Glutamatergic neuron (in vitro differentiated cells): ENCODE measurements around the gene HSPA1A. TPM values are rescaled to one million over a fixed set of nuclear protein-coding genes. Genes with fewer than 3 reads are reported as not detected.
A peak's percentile ranks its signal among the peaks of the same experiment; 100 is the strongest.
"Not testable (repeated sequence)": the region's sequence is repeated elsewhere in the genome, so short reads cannot be mapped to it uniquely, and the experiment has no call there.

Source experiments
- DNase-seq: peaks from one replicate; pipeline ENCODE4 v3.0.0; 2022
- H3K27ac Mint-ChIP-seq: one replicate; pipeline ENCODE4 v1.8.0; 2020; ENCODE audit warnings: mild to moderate bottlenecking, mixed read lengths, inconsistent platforms; ENCODE audit not compliant: unreplicated experiment
- H3K27me3 Mint-ChIP-seq: one replicate; pipeline ENCODE4 v1.8.0; 2020; ENCODE audit warnings: mild to moderate bottlenecking, moderate library complexity, mixed read lengths, inconsistent platforms; ENCODE audit not compliant: unreplicated experiment
- H3K36me3 Mint-ChIP-seq: one replicate; pipeline ENCODE4 v1.8.0; 2020; ENCODE audit warnings: mild to moderate bottlenecking, mixed read lengths, inconsistent platforms; ENCODE audit not compliant: unreplicated experiment
- H3K4me1 Mint-ChIP-seq: one replicate; pipeline ENCODE4 v1.8.0; 2020; ENCODE audit warnings: mild to moderate bottlenecking, low read depth, mixed read lengths, inconsistent platforms; ENCODE audit not compliant: unreplicated experiment
- H3K4me3 Mint-ChIP-seq: one replicate; pipeline ENCODE4 v1.8.0; 2020; ENCODE audit warnings: mild to moderate bottlenecking, mixed read lengths, inconsistent platforms; ENCODE audit not compliant: unreplicated experiment
- H3K9me3 Mint-ChIP-seq: one replicate; pipeline ENCODE4 v1.8.0; 2020; ENCODE audit warnings: mild to moderate bottlenecking, moderate library complexity, mixed read lengths, inconsistent platforms; ENCODE audit not compliant: unreplicated experiment
- total RNA-seq: library from RNA; stranded (reverse); fragmentation: NEBNext Ultra II Directional; extraction: Animal tissue kit (Norgen Biotek cat#: 25700); gene quantifications from one replicate; pipeline ENCODE4 v1.2.1, GENCODE V29; 2021; ENCODE audit not compliant: unreplicated experiment
- TF ChIP-seq, protein P1 (sequence below): fragments of 200-600 bp; sonication (generic); IDR thresholded peaks from one replicate; pipeline ENCODE4 v1.5.0; 2021; ENCODE audit not compliant: partially characterized antibody, unreplicated experiment

The HSPA1A gene
- total RNA-seq, 1 donor from 2014 or later = 54.3 TPM

DNA sequence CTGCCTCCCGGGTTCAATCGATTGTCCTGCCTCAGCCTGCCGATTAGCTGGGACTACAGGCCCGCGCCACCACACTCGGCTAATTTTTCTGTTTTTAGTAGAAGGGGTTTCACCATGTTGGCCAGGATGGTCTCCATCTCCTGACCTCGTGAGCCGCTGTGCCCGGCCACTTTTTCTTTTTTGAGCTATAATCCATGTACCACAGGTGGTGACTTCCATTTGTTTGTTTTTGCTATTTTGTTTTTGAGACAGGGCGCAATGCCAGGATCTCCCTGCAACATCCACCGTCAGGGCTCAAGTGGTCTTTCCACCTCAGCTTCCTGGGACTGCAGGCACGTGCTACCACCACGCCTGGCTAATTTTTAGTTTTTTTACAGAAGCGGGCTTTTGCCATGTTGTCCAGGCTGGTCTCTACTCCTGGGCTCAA is 20.7 kb downstream of the HSPA1A start:
- Mint-ChIP-seq H3K4me3 (peak overlapping the region; percentile 98), H3K9me3 (peaks cover 11% of the 10 kb centered on the region), H3K27me3 (peaks cover 16% of the 10 kb centered on the region), H3K27ac (peak overlapping the region; percentile 80), H3K36me3 (no peaks in the 10 kb centered on the region), H3K4me1 (peaks cover 16% of the 10 kb centered on the region)
- DNase-seq = no peak
- TF ChIP-seq, protein P1, sequence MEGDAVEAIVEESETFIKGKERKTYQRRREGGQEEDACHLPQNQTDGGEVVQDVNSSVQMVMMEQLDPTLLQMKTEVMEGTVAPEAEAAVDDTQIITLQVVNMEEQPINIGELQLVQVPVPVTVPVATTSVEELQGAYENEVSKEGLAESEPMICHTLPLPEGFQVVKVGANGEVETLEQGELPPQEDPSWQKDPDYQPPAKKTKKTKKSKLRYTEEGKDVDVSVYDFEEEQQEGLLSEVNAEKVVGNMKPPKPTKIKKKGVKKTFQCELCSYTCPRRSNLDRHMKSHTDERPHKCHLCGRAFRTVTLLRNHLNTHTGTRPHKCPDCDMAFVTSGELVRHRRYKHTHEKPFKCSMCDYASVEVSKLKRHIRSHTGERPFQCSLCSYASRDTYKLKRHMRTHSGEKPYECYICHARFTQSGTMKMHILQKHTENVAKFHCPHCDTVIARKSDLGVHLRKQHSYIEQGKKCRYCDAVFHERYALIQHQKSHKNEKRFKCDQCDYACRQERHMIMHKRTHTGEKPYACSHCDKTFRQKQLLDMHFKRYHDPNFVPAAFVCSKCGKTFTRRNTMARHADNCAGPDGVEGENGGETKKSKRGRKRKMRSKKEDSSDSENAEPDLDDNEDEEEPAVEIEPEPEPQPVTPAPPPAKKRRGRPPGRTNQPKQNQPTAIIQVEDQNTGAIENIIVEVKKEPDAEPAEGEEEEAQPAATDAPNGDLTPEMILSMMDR = no peak

DNA sequence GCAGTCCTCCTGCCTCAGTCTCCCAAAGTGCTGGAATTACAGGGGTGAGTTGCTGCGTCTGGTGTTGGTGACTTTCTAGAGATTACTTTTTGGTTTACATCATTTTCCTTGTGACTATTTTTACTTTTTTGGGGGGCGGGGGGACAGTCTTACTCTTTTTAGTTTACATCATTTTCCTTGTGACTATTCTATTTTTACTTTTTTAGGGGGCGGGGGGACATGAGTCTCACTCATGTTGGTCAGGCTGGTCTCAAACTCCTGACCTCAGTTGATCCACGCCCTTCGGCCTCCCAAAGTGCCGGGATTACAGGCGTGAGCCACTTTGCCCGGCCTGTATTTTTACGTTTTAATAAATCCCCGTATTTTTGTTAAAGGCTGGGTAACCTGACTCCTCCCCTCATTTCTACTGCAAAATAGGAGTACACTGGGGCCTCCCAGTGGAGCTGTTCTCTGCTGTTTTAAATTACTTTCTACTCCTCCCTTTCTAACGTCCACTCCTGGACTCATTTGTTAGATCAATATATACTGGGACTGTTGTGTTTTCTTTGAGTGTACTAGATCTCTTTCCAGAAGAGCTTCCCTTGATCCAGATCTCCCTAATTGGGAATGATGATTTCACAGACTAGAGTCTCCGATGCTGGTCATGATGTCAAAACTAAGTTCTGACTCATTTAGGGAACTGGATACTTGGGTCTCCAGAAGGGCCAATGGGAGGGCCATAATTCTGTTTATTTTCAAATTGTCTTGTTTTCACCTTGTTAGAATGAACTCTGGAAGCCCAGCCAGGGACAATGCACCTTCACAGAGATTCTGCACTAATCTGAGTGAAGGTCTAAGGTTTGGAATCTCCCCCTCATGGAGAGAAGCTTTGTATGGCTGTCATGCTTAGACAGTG is 21.4 kb downstream of the HSPA1A start:
- H3K27me3 Mint-ChIP-seq = peaks cover 19% of the 10 kb centered on the region
- no peaks in the 10 kb centered on the region for H3K36me3 Mint-ChIP-seq
- H3K4me3 Mint-ChIP-seq = peak overlapping the region; percentile 98
- H3K9me3 Mint-ChIP-seq = peaks cover 11% of the 10 kb centered on the region
- DNase-seq = no peak
- H3K4me1 Mint-ChIP-seq = peaks cover 16% of the 10 kb centered on the region
- TF ChIP-seq, protein P1 = no peak
- peak overlapping the region; percentile 80 for H3K27ac Mint-ChIP-seq

DNA sequence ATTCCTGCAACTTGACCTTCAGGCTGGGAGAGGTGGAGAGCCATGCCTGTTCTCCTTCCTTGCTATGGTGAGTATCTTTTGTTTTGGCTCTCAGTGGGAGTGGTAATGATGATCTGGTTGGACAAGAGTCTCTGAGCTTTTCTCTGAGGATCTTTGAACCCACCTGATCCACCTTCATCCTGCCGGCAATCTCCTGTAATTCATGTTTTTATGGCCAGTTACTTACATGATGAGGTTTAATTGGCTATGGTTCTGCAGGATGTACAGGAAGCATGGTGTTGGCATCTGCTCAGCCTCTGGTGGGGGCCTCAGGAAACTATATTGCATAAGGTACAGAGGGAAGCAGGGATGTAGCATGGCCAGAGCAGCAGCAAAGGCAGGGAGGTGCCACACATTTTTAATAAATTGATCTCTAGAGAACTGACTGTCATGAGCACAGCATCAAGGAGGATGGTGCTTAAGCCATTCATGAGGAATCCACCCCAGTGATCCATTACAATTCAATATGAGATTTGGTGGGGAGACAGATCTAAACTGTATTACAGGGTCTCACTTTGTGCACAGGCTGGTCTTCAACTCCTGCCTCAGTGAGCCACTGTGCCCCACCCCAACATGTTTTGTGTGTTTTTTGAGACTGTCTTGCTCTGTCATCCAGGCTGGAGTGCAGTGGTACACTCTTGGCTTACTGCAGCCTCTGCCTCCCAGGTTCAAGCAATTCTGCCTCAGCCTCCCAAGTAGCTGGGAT is 22.2 kb downstream of the HSPA1A start:
- peaks cover 19% of the 10 kb centered on the region for H3K27me3 Mint-ChIP-seq
- H3K27ac Mint-ChIP-seq = peak overlapping the region; percentile 80
- H3K4me1 Mint-ChIP-seq = peaks cover 16% of the 10 kb centered on the region
- TF ChIP-seq, protein P1 = no peak
- no peaks in the 10 kb centered on the region for H3K36me3 Mint-ChIP-seq
- peaks cover 11% of the 10 kb centered on the region for H3K9me3 Mint-ChIP-seq
- H3K4me3 Mint-ChIP-seq = peak overlapping the region; percentile 98
- DNase-seq = no peak

DNA sequence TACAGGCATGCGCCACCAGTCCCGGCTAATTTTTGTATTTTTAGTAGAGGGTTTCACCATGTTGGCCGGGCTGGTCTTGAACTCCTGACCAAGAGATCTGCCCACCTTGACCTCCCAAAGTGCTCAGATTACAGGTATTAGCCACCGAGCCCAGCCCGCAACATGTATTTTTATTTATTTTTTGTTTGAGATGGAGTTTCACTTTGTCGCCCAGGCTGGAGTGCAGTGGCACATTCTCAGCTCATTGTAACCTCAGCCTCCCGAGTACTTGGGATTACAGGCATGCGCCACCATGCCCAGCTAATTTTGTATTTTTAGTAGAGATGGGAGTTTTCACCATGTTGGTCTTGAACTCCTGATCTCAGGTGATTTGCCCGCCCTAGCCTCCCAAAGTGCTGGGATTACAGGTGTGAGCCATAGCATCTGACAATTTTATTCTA is 22.8 kb downstream of the HSPA1A start:
- not testable (repeated sequence) for H3K27ac Mint-ChIP-seq, H3K4me3 Mint-ChIP-seq

DNA sequence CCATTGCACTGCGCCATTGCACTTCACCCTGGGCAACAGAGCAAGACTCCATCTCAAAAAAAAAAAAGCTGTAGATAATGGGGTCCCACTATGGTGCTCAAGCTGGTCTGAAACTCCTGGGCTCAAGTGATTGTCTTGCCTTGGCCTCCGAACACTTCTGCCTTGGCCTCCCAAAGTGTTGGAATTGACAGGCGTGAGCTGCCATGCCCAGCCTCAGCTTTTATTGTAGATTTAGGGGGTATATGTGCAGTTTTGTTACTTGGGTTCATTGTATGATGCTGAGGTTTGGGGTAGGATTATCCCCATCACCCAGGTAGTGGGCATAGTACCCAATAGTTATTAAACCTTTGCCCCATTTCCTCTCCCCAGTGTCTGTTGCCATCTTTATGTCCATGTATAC is 23.6 kb downstream of the HSPA1A start:
- TF ChIP-seq, protein P1 = no peak
- H3K4me1 Mint-ChIP-seq = peaks cover 16% of the 10 kb centered on the region
- H3K4me3 Mint-ChIP-seq = peak overlapping the region; percentile 23
- no peak for DNase-seq
- no peaks in the 10 kb centered on the region for H3K36me3 Mint-ChIP-seq
- H3K9me3 Mint-ChIP-seq = peaks cover 11% of the 10 kb centered on the region
- peak overlapping the region; percentile 22 for H3K27ac Mint-ChIP-seq
- peaks cover 19% of the 10 kb centered on the region for H3K27me3 Mint-ChIP-seq

More for the DNA sequence above, 22.8 kb downstream of the HSPA1A start:
- Mint-ChIP-seq H3K4me1 (peaks cover 16% of the 10 kb centered on the region), H3K27me3 (peaks cover 19% of the 10 kb centered on the region), H3K9me3 (peaks cover 11% of the 10 kb centered on the region)
- not testable (repeated sequence) for H3K36me3 Mint-ChIP-seq, DNase-seq

DNA sequence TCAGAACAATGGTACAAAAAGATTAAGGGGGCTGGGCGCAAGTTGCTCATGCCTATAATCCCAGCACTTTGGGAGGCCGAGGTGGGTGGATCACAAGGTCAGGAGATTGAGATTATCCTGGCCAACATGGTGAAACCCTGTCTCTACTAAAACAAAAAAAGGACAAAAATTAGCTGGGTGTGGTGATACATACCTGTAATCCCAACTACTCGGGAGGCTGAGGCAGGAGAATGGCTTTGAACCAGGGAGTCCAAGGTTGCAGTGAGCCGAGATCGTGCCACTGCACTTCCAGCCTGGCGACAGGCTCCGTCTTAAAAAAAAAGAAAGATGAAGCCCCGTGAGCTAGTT is 24.4 kb downstream of the HSPA1A start:
- Mint-ChIP-seq H3K27me3 (peaks cover 16% of the 10 kb centered on the region), H3K4me1 (peaks cover 16% of the 10 kb centered on the region)
- not testable (repeated sequence) for H3K36me3 Mint-ChIP-seq, H3K27ac Mint-ChIP-seq, DNase-seq, H3K4me3 Mint-ChIP-seq, H3K9me3 Mint-ChIP-seq
